Skeletal muscle tissue (tissue), 4 donors: ENCODE results near the gene TRABD2B. TPM values are rescaled to one million over a fixed set of nuclear protein-coding genes. Genes with fewer than 3 reads are reported as not detected.
"Not testable (repeated sequence)": the region's sequence is repeated elsewhere in the genome, so short reads cannot be mapped to it uniquely, and the experiment has no call there.

Experiments used
- H3K27ac ChIP-seq: one replicate; pipeline ENCODE4 v1.7.0; 2013; ENCODE audit warnings: mild to moderate bottlenecking, low read depth, low read length, inconsistent platforms
- H3K27me3 ChIP-seq, 3 donors: one replicate each; pipeline ENCODE4 v1.7.0; 2013; ENCODE audit warnings: low read length in 3 of 3; ENCODE audit not compliant: control insufficient read depth in 3 of 3, insufficient read depth in 3 of 3
- H3K36me3 ChIP-seq, 3 donors: one replicate each; pipeline ENCODE4 v1.7.0; 2013; ENCODE audit warnings: low read length in 3 of 3; ENCODE audit not compliant: control insufficient read depth in 3 of 3, insufficient read depth in 3 of 3
- H3K4me1 ChIP-seq, 3 donors: one replicate each; pipeline ENCODE4 v1.7.0; 2013; ENCODE audit warnings: low read length in 3 of 3, mild to moderate bottlenecking in 3 of 3; ENCODE audit not compliant: control insufficient read depth in 3 of 3, insufficient read depth in 3 of 3
- H3K4me3 ChIP-seq, 3 donors: one replicate each; pipeline ENCODE4 v1.7.0; 2013; ENCODE audit warnings: low read length in 3 of 3
- H3K9ac ChIP-seq, 3 donors: one replicate each; pipeline ENCODE4 v1.7.0; 2013; ENCODE audit warnings: low read length in 3 of 3, mild to moderate bottlenecking in 3 of 3, moderate library complexity in 2 of 3, low read depth in 1 of 3
- H3K9me3 ChIP-seq, 3 donors: one replicate each; pipeline ENCODE4 v1.7.0; 2013; ENCODE audit warnings: low read length in 3 of 3; ENCODE audit not compliant: control insufficient read depth in 3 of 3
- total RNA-seq: library from RNA; depleted of rRNA; stranded (reverse); fragments of >200 nt; gene quantifications from one replicate; pipeline ENCODE4 v1.2.3, GENCODE V29; 2014
- donor health status: Osteomylitis.

The TRABD2B gene
- total RNA-seq, 1 donor from 2014 or later, result 0.52 TPM

GRCh38 chr1:47962750-47963492 is 34.3 kb downstream of the TRABD2B start:
- peaks cover 5 to 11% (median 10%) of the 10 kb centered on the region in 3 donors for H3K4me1 ChIP-seq
- no peaks in the 10 kb centered on the region for H3K9me3 ChIP-seq
- H3K27ac ChIP-seq, result no peak overlapping the region
- no peak overlapping the region for H3K9ac ChIP-seq
- no peak overlapping the region for H3K4me3 ChIP-seq
- H3K36me3 ChIP-seq, result no peaks in the 10 kb centered on the region
- H3K27me3 ChIP-seq, result no peaks in the 10 kb centered on the region

- H3K36me3 ChIP-seq, H3K27ac ChIP-seq, H3K27me3 ChIP-seq, H3K4me3 ChIP-seq, H3K9ac ChIP-seq, H3K9me3 ChIP-seq: not testable (repeated sequence)
- peaks cover 5 to 11% (median 10%) of the 10 kb centered on the region in 3 donors for H3K4me1 ChIP-seq
Measured at GRCh38 chr1:47961835-47962234, 35.4 kb downstream of the TRABD2B start.

DNA sequence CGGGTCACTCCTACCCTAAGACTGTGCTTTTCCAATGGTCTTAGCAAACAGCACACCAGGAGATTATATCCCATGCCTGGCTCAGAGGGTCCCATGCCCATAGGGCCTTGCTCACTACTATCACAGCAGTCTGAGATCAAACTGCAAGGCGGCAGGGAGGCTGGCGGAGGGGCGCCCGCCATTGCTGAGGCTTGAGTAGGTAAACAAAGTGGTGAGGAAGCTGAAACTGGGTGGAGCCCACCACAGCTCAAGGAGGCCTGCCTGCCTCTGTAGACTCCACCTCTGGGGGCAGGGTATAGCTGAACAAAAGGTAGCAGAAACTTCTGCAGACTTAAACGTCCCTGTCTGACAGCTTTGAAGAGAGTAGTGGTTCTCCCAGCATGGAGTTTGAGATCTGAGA is 40.7 kb downstream of the TRABD2B start:
- H3K9ac ChIP-seq, H3K4me1 ChIP-seq, H3K4me3 ChIP-seq, H3K9me3 ChIP-seq, H3K27ac ChIP-seq, H3K27me3 ChIP-seq, H3K36me3 ChIP-seq: not testable (repeated sequence)

DNA sequence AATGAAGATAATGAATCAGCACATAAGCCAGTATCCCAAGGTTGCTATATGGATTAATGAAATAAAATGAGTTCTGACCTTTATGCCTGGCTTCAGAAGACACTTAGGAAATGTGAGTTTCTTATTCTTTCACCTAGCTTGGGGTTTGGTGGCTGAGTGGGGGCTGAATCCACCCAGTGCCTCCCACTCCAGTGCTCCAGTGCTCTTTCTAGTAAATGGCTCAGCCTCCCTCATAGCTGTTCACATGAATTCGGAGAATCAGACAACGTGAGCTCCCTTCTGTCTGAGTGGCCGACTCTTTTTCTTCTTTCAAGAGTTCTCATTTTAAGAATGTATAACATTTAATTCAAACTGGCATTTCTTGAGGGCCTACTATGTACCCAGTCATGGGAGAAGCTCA is 43.5 kb downstream of the TRABD2B start:
- Histone ChIP-seq H3K27me3 (peaks cover 0 to 4% (median 0%) of the 10 kb centered on the region in 3 donors), H3K4me3 (no peak overlapping the region), H3K9ac (no peak overlapping the region), H3K27ac (no peak overlapping the region), H3K4me1 (no peaks in the 10 kb centered on the region), H3K9me3 (no peaks in the 10 kb centered on the region), H3K36me3 (no peaks in the 10 kb centered on the region)

DNA sequence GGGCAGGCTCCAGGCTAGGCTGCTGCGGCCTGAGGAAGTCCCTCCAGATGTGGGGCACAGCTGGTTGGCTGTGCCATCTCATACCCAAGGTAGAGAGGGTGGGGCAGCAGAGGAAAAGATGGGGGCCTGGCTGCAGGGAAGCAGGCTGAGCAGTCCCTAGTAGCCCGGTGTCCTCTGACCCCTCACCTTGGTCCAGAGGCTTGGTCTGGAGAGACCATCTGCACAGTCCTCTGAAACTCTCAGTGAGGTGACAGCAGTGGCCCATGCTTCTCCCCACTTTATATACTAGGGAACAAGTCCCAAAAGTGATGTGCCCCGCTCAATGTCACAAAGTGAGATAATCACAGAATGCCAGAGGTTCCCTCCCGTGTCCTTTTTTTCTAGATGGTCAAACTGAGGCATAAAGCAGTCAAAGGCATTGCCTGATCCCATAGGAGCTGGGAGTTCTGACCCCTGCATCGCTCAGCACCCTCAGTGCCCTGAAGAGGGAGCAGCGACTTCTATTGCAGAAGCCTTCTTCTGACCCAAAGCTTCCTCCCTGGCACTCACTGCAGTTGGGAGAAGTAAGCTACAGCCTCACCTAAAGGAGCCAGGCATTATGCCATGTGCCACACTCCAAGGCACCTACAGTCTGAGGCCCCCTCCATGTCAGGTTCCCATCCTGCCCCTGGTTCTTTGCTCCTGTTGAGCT is 45.5 kb downstream of the TRABD2B start:
- Histone ChIP-seq H3K9ac (no peak overlapping the region), H3K27me3 (peaks cover 0 to 4% (median 0%) of the 10 kb centered on the region in 3 donors), H3K4me3 (no peak overlapping the region), H3K4me1 (no peaks in the 10 kb centered on the region), H3K9me3 (no peaks in the 10 kb centered on the region), H3K27ac (no peak overlapping the region), H3K36me3 (no peaks in the 10 kb centered on the region)

GRCh38 chr1:47951026-47951425 is 46.2 kb downstream of the TRABD2B start:
- no peak overlapping the region for H3K9ac ChIP-seq
- H3K27me3 ChIP-seq, result peaks cover 0 to 4% (median 0%) of the 10 kb centered on the region in 3 donors
- no peak overlapping the region for H3K27ac ChIP-seq
- no peaks in the 10 kb centered on the region for H3K4me1 ChIP-seq
- no peaks in the 10 kb centered on the region for H3K9me3 ChIP-seq
- no peak overlapping the region for H3K4me3 ChIP-seq
- H3K36me3 ChIP-seq, result no peaks in the 10 kb centered on the region

- Histone ChIP-seq H3K9ac (no peak overlapping the region), H3K36me3 (no peaks in the 10 kb centered on the region), H3K9me3 (no peaks in the 10 kb centered on the region)
Measured at GRCh38 chr1:47950471-47950870, 46.7 kb downstream of the TRABD2B start.

DNA sequence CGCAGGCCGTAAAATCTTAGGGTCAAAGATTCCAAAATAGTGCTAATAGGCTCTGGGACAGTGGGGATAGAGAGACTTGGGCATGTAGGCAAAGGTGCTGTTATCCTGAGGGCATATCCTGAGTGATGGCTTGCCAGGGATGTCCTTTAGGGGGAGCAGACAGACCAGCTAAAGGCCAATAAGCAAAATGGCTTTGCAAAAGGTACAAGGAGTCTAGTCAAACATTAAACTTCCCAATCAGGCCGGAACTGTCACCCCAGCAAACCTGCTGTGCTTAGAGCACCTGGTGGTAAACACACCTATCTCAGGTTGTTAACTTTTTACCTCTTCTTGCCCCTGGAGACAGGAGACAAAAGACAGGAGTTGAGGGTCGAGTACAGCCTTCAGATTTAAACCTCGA is 49.1 kb downstream of the TRABD2B start:
- Histone ChIP-seq H3K27ac (no peak overlapping the region), H3K36me3 (no peaks in the 10 kb centered on the region), H3K4me1 (peaks cover 0 to 2% (median 0%) of the 10 kb centered on the region in 3 donors), H3K27me3 (no peaks in the 10 kb centered on the region), H3K9me3 (no peaks in the 10 kb centered on the region), H3K4me3 (no peak overlapping the region), H3K9ac (no peak overlapping the region)

More at GRCh38 chr1:47950471-47950870, 46.7 kb downstream of the TRABD2B start:
- H3K27ac ChIP-seq, result no peak overlapping the region
- H3K4me3 ChIP-seq, result no peak overlapping the region
- H3K27me3 ChIP-seq, result peaks cover 0 to 4% (median 0%) of the 10 kb centered on the region in 3 donors
- H3K4me1 ChIP-seq, result no peaks in the 10 kb centered on the region

DNA sequence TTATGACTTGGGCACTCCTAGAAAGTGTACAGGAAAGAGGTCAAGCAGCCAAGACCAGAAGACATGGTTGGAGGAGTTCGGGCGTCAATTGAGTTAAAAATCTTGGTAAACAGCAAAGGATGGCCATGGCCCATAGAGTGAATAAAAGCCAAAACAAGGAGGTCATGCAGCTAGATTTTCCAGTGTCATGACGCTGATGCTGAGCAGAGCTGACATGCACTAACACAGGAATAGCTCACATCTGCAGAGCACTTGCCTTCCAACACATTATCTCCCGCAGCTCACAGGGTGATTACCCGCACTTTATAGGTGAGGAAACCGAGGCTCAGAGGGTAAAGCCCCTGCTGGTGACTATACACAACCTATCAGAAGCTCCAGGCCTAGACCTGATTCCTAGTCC is 49.7 kb downstream of the TRABD2B start:
- H3K4me1 ChIP-seq, result peaks cover 0 to 2% (median 0%) of the 10 kb centered on the region in 3 donors

GRCh38 chr1:47944561-47944960 is 52.6 kb downstream of the TRABD2B start:
- no peaks in the 10 kb centered on the region for H3K9me3 ChIP-seq
- H3K27ac ChIP-seq, result no peak overlapping the region
- H3K36me3 ChIP-seq, result no peaks in the 10 kb centered on the region
- H3K4me1 ChIP-seq, result peaks cover 2 to 3% (median 2%) of the 10 kb centered on the region in 3 donors
- H3K4me3 ChIP-seq, result no peak overlapping the region
- H3K9ac ChIP-seq, result no peak overlapping the region
- H3K27me3 ChIP-seq, result peaks cover 0 to 5% (median 0%) of the 10 kb centered on the region in 3 donors

More for the DNA sequence above, 49.7 kb downstream of the TRABD2B start:
- no peak overlapping the region for H3K9ac ChIP-seq
- H3K4me3 ChIP-seq, result no peak overlapping the region
- no peak overlapping the region for H3K27ac ChIP-seq
- H3K27me3 ChIP-seq, result no peaks in the 10 kb centered on the region
- H3K36me3 ChIP-seq, result no peaks in the 10 kb centered on the region
- H3K9me3 ChIP-seq, result no peaks in the 10 kb centered on the region
